Left lobe of liver (tissue), 2 donors: ENCODE data around the gene ITIH6. TPM values are rescaled to one million over a fixed set of nuclear protein-coding genes. Genes with fewer than 3 reads are reported as not detected.
"Not testable (repeated sequence)": the region's sequence is repeated elsewhere in the genome, so short reads cannot be mapped to it uniquely, and the experiment has no call there.

Experiments used
- ATAC-seq: fragments of 200-7000 bp; cut with Tn5 transposase; one replicate; pipeline ENCODE4 v1.9.1; 2020; ENCODE audit warnings: mild to moderate bottlenecking, moderate library complexity
- DNase-seq: peaks from one replicate; pipeline ENCODE4 v3.0.0-alpha.2; 2020; ENCODE audit warnings: low spot score
- total RNA-seq: library from RNA; stranded (reverse); gene quantifications from one replicate; pipeline ENCODE4 v1.2.1, GENCODE V29; 2021
- donor health status: DM: no; HTN: no; CAD: no; lungs with moderate emphysema.
- donor health status: DM: no; HTN: yes; CAD: no.

Gene ITIH6
- not detected for total RNA-seq

GRCh38 chrX:54798137-54798536, at the start of gene ITIH6:
Gene ITIH6, minus strand, starts transcription at chrX:54798255. Its CDS starts 45 bp downstream, at chrX:54798210.
- ATAC-seq (no peak), DNase-seq (no peak)

GRCh38 chrX:54847700-54848099, 49.6 kb upstream of the ITIH6 start:
- not testable (repeated sequence) for DNase-seq, ATAC-seq

GRCh38 chrX:54843050-54843449, 45.0 kb upstream of the ITIH6 start:
- no peak for DNase-seq
- peak; percentile 73 for ATAC-seq

- ATAC-seq = peak; percentile 79
These were observed 44.6 kb upstream of the ITIH6 start for GRCh38 chrX:54842607-54843006.

GRCh38 chrX:54841184-54841874, 43.3 kb upstream of the ITIH6 start:
- not testable (repeated sequence) for DNase-seq, ATAC-seq

More at GRCh38 chrX:54842607-54843006, 44.6 kb upstream of the ITIH6 start:
- DNase-seq = no peak

GRCh38 chrX:54838583-54838982, 40.5 kb upstream of the ITIH6 start:
- ATAC-seq (no peak), DNase-seq (no peak)

GRCh38 chrX:54826598-54826997, 28.5 kb upstream of the ITIH6 start:
- no peak for DNase-seq
- ATAC-seq = no peak

GRCh38 chrX:54825716-54826438, 27.8 kb upstream of the ITIH6 start:
- no peak for DNase-seq
- peak; percentile 45 for ATAC-seq

- no peak for DNase-seq
- no peak for ATAC-seq
These were observed 26.7 kb upstream of the ITIH6 start for GRCh38 chrX:54824722-54825121.

- DNase-seq = no peak
- ATAC-seq = no peak
These were observed 26.1 kb upstream of the ITIH6 start for GRCh38 chrX:54824195-54824594.

- no peak for ATAC-seq
- DNase-seq = no peak
These were observed 23.3 kb upstream of the ITIH6 start for GRCh38 chrX:54821310-54821709.

- DNase-seq = no peak
These were observed 22.7 kb upstream of the ITIH6 start for GRCh38 chrX:54820737-54821136.

GRCh38 chrX:54819201-54819600, 21.1 kb upstream of the ITIH6 start:
- ATAC-seq = peak; percentile 78
- DNase-seq = peak; percentile 49

More at GRCh38 chrX:54820737-54821136, 22.7 kb upstream of the ITIH6 start:
- ATAC-seq = no peak

GRCh38 chrX:54818221-54818620, 20.2 kb upstream of the ITIH6 start:
- DNase-seq = no peak
- no peak for ATAC-seq

GRCh38 chrX:54817220-54817820, 19.3 kb upstream of the ITIH6 start:
- ATAC-seq = no peak
- no peak for DNase-seq

GRCh38 chrX:54812306-54812705, 14.3 kb upstream of the ITIH6 start:
- no peak for ATAC-seq
- DNase-seq = no peak

- DNase-seq (no peak), ATAC-seq (no peak)
These were observed 13.3 kb upstream of the ITIH6 start for GRCh38 chrX:54811301-54811885.

GRCh38 chrX:54810532-54810931, 12.5 kb upstream of the ITIH6 start:
- ATAC-seq (no peak), DNase-seq (no peak)

GRCh38 chrX:54808605-54809483, 10.8 kb upstream of the ITIH6 start:
- DNase-seq = peak; percentile 92
- ATAC-seq = peak; percentile 89

GRCh38 chrX:54808109-54808604, 10.1 kb upstream of the ITIH6 start:
- DNase-seq (peak; percentile 49), ATAC-seq (peak; percentile 63)
